ENCODE data around the gene CAB39.

The CAB39 gene

DNA sequence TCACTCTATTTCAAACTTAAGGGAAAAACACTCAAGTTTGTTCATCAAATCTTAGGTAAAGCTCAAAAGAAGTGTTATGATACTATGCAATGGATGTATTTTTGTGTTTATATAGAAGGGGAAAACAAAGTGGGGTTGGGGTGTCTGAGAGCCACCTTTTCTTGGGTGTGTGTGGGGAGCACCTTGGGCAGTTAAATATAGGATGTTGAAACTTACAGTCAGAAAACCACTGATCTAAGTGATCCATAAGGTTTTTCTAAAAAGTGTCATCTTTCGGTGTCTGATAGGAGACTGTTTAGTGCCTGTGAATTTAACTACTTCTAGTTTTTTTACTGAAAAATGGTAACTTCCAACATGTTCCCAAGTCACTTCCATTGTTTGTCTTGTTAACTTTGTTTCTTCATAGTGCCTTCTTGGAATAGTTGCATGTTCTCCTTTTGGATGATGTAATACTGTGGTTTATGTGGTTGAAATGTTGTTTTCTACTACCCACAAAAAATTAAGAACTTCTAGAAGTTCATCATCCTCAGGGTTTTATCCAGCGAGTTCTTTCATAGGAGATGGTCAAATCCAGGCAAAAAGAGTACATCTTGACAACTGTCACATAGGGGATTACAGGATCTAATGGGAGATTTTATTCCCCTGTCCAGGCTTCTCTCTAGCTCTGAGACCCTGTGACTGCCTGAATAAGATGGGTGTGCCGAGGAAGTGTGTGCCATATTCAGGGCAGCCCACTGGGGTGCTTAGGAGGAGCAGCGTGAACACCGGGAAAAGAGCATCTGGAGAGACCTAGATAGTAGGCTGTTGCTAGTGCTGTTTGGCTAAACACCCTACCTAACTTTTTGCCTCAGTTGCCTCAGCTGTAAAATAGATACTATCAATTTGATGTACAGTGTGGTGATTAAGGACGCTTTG, 46.2 kb downstream of the CAB39 start:
- DNase-seq = no peak

- no peak for DNase-seq
Observed at GRCh38 chr2:230759481-230760167, 47.0 kb downstream of the CAB39 start.

DNA sequence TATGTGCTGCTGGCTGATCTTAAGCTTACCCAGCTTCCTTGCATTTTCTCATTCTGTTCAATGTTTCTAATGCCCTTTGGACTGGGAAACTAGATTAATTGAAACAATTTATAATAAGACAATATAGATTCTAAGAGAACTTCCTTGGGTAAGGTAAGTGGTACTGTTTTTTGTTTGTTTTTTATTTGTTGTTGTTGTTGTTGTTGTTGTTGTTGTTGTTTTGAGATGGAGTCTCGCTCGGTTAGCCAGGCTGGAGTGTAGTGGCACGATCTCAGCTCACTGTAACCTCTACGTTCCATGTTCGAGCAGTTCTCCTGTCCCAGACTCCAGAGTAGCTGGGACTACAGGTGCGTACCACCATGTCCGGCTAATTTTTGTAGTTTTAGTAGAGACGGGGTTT, 49.1 kb downstream of the CAB39 start:
- no peak for DNase-seq

- DNase-seq = no peak
Observed at GRCh38 chr2:230762317-230762896, 49.8 kb downstream of the CAB39 start.

- DNase-seq = no peak
Observed at GRCh38 chr2:230764346-230764745, 51.7 kb downstream of the CAB39 start.

DNA sequence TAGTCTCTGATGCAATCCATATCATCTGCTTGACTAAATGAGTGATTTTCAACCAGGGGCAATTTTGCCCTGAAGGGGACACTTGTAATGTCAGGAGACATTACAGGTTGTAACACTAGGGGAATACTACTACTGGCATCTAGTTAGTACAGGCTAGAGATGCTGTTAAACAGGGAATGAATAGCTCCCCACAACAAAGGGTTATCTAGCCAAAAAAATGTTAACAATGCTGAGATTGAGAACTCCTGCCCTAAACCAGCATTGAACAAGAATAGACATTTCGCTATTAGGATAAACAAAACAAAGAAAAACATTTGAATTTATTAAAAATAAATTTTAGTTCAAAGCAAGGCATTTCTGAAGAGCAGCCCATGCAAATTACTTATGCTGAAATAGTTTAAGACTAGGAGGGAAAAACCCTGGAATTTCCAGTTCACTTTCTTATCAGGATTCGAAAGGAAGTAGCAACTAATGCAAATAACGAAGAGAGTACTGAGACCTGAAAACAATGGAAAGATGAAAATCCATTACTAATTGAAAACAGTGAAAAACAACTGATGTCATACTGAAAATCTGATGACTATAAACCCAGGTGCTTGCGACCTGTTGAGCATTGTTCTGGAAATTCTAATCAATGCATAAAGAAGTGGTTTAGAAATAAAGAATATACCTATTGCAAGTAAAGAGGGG, 53.1 kb downstream of the CAB39 start:
- DNase-seq = no peak

- DNase-seq = no peak
Observed at GRCh38 chr2:230767862-230768388, 55.3 kb downstream of the CAB39 start.

GRCh38 chr2:230770804-230771203, 58.2 kb downstream of the CAB39 start:
- DNase-seq = no peak

DNA sequence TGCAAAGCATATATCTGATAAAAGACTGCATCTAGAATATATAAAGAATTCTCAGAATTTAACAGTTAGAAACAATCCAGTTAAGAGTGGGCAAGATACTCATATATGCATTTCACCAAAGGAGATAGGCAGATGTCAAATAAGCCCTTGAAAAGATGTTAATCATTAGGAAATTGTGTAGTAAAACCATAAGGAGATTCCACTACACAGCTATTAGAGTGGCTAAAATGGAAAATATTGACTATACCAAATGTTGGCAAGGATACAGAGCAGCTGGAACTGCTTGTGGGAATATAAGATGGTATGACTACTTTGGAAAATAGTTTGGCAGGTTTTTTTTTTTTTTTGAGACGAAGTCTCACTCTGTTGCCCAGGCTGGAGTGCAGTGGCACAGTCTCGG, 59.5 kb downstream of the CAB39 start:
- no peak for DNase-seq

GRCh38 chr2:230773039-230773773, 60.6 kb downstream of the CAB39 start:
- DNase-seq = no peak

GRCh38 chr2:230774348-230774951, 61.8 kb downstream of the CAB39 start:
- DNase-seq = no peak

DNA sequence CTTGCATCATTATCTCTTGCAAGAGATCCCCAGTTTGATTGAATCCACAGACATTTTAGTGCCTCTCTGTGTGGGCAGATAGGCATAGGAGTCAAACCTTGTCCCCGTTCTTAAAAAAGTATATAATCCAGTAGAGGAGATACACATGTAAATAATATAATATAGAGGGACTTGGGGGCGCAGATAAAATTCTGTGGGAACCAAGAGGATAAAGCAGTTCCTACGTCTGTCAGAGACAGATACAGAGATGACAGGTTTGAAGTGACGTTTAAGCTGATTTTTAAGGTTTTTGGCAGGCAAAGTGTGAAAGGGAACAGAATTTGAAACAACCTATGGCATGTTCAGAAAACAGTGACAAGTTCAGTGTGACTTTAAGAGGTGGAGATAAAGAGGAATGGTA, 63.1 kb downstream of the CAB39 start:
- no peak for DNase-seq

GRCh38 chr2:230777721-230778120, 65.1 kb downstream of the CAB39 start:
- DNase-seq = no peak

GRCh38 chr2:230778350-230779063, 65.9 kb downstream of the CAB39 start:
- DNase-seq = no peak

- no peak for DNase-seq
Observed at GRCh38 chr2:230779126-230779525, 66.5 kb downstream of the CAB39 start.

DNA sequence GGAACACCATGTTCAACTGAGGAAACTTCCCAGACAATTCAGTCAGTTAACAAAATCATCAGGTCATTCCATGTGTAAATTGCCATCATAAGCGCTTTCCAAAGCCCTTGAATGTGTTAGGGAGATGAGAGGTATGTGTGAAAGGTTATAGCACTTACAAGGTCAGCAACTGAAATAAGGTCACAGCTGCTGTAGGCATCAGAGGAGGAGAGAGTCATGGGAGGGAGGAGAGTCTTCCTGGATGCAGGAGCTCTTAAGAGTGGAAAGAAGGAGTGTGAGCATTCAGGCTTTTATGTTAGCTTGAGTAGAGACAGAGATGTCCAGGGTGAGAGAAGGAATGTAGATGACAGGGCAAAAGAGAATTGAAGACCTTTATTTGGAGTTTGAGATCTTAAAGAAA, 67.0 kb downstream of the CAB39 start:
- no peak for DNase-seq

DNA sequence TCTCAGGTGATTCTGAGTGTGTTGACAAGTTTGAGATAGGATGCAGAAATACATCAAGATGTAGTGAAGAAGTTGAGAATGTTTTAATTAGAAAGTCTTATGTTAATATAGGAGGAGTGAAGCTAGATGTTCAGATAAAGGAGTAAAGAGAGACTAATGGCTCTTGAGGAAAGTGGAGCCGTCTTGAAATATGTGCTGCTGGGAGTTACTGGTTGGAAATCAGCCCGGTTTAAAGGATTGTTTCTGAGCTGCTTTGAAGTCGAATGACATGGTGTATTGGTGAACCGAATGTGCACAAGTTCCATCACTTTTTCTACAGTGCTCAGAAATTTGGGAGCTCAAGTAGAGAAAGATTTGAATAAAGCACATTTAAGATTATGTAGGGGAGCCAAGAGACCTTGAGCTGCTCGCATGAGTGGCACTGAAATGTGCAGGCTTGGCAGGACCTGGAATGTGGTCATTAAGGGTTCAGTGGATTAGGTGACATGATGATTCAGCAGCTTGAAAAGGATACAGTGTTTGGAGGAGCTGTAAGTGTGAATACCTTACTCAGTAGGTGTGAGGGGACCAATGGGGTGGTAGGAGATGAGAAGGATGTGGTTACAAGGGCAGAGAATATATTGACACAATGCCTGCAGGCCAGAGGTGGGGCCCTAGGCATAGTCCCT, 68.6 kb downstream of the CAB39 start:
- no peak for DNase-seq

GRCh38 chr2:230783101-230783500, 70.5 kb downstream of the CAB39 start:
- DNase-seq = no peak

- no peak for DNase-seq
Observed at GRCh38 chr2:230784795-230785194, 72.2 kb downstream of the CAB39 start.

DNA sequence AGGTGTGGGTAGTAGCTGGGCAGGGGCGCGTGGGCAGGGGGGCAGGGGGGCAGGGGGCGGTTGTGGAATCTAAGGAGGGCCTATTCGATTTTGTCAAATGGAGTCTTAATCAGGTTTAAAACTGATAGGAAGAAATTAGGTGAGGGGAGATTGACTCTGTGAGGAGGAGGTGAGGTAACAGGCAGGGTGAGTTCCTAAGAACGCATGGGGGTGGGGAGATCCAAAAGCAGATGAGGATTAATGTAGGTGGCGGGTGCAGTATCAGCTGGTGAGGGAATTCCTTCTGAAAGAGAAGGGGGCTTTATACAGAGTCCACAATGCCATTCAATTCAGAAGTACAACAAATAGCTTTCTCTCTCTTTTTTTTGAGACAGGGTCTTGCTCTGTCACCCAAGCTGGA, 72.7 kb downstream of the CAB39 start:
- DNase-seq = no peak

DNA sequence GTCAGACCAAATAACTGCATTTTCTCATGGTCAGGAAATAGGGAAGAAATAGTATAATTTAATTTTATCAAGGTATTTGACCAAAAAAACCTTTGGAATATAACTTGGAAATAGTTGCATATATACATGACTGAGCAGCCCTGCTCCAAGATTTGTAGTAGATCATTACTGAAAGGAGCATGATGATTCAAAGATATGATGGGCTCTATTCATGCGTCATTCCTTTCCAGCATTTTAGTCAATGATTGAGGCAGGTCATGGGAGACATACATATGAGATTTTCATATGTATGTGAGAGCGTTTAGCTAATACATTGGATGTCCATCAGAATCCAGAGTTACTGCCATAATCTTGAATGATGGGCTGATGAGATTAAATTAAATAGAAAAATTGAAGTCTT, 74.5 kb downstream of the CAB39 start:
- no peak for DNase-seq

Measured in NCI-H1092 (cell line).